ENCODE measurements around the gene DNAH1.

DNA sequence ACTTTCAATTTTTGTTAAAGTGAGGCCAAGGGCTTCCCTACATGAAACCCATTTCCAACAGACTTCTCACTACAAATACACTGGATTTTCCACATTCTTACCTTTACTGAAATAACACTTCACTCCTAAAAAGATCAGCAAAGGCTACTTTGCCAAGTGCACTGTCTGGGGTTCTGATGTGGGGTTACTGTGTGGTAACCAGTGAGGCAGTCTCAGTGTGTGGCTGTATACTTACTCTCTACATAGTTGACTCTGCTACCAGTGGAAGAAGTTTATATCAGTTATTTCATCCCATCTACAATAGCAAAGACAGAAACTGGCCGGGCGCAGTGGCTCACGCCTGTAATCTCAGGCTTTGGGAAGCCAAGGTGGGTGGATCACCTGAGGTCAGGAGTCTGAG, 43.3 kb upstream of the DNAH1 start:
- TF ChIP-seq, protein P1, sequence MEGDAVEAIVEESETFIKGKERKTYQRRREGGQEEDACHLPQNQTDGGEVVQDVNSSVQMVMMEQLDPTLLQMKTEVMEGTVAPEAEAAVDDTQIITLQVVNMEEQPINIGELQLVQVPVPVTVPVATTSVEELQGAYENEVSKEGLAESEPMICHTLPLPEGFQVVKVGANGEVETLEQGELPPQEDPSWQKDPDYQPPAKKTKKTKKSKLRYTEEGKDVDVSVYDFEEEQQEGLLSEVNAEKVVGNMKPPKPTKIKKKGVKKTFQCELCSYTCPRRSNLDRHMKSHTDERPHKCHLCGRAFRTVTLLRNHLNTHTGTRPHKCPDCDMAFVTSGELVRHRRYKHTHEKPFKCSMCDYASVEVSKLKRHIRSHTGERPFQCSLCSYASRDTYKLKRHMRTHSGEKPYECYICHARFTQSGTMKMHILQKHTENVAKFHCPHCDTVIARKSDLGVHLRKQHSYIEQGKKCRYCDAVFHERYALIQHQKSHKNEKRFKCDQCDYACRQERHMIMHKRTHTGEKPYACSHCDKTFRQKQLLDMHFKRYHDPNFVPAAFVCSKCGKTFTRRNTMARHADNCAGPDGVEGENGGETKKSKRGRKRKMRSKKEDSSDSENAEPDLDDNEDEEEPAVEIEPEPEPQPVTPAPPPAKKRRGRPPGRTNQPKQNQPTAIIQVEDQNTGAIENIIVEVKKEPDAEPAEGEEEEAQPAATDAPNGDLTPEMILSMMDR (IDR thresholded peaks at IDR 0.05), result no peak
- TF ChIP-seq EP300 (IDR thresholded peaks at IDR 0.05), result no peak
